ENCODE results near the gene CD209. TPM values are rescaled to one million over a fixed set of nuclear protein-coding genes. Genes with fewer than 3 reads are reported as not detected.

CD209 gene
- total RNA-seq, 1 donor from 2014 or later, result 8.8 TPM

GRCh38 chr19:7706955-7707456 lies 40.3 kb downstream of the CD209 start:
- intact Hi-C loops (cut with DNase I), result no loop called here
- no peaks in the 10 kb centered on the region for H3K36me3 ChIP-seq
- no peak overlapping the region for H3K4me3 ChIP-seq
- H3K27me3 ChIP-seq, result no peaks in the 10 kb centered on the region
- no peaks in the 10 kb centered on the region for H3K9me3 ChIP-seq
- TF ChIP-seq POLR2AphosphoS5 (IDR thresholded peaks at IDR 0.05; ENCODE audit: insufficient read depth in 1 of 2, low read depth in 1 of 2) (no peak), CTCF (IDR thresholded peaks at IDR 0.05) (no peak), POLR2A (IDR thresholded peaks at IDR 0.05) (no peak)
- no peak for DNase-seq (ENCODE audit: extremely low spot score in 2 of 2)
- H3K27ac ChIP-seq, result no peak overlapping the region
- no peaks in the 10 kb centered on the region for H3K4me1 ChIP-seq

DNA sequence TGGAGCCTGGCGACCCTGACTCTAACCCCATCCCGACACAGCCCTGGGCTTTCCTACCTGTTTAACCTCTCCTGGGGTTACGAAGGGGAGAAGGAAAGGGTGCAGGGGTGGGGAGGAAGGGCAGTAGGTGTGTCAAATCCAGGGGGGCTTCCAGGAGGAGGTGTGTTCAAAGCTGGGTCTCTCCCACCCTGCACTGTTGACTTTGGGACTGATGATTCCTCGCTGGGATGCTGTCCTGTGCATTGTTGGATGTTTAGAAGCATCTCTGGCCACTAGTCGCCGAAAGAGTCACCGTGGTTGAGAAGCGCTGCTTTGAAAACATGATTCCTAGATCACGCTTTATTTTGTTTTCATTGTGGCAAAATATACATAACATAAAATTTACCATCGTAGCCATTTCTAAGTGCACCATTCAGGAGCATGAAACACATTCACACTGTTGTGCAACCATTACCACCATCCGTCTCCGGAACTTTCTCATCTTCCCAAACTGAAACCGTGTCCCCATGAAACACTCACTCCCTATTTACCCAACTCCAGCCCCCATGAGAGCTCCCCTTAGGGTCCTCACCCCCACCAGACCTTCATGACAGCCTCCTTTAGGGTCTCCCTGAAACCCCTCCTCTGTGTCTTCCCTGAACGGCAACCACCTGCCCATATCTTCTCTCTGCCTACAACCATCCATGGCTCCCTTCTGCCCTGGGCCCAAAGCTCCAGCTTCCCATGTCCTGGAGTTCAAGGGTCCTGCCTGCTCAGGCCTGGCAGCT lies 41.0 kb downstream of the CD209 start:
- Histone ChIP-seq H3K4me1 (no peaks in the 10 kb centered on the region), H3K36me3 (no peaks in the 10 kb centered on the region), H3K4me3 (no peak overlapping the region), H3K9me3 (no peaks in the 10 kb centered on the region), H3K27ac (no peak overlapping the region), H3K27me3 (no peaks in the 10 kb centered on the region)
- DNase-seq (ENCODE audit: extremely low spot score in 2 of 2), result no peak
- TF ChIP-seq POLR2AphosphoS5 (IDR thresholded peaks at IDR 0.05; ENCODE audit: insufficient read depth in 1 of 2, low read depth in 1 of 2) (no peak), CTCF (IDR thresholded peaks at IDR 0.05) (no peak), POLR2A (IDR thresholded peaks at IDR 0.05) (no peak)
- intact Hi-C loops (cut with DNase I), result no loop called here

DNA sequence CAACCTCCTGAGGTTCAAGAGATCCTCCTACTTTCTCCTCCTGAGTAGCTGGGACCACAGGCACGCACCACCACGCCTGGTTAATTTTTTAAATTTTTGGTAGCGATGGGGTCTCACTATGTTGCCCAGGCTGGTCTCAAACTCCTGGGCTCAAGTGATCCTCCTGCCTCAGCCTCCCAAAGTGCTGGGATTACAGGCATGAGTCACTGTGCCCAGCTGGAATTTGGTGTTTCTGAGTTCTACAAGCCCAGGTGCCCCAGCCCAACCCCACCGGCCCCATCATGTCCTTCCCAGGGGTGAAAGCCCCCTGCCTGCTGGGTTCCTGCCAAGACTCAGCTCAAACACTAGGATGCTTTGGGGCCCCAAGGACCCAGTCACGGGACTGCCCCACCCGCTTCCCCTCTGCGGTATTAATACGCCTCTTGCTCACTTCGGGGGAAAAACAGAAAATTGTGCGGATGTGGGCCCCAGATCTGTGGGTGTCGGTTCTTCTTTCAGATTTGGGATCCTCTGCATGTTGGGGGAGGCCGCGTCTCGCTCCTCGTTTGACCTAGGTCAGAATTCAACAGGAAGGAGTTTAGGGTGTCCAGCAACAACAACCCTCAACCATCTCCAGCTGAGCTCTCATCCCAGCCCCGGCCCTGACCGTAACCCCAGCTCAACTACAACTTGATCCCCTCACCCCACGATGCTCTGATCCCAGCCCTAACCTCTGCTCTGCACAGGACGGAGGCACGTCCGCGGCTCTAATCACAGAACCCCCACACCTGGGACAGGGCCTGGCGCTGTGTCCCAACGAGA lies 41.7 kb downstream of the CD209 start:
- no peak overlapping the region for H3K4me3 ChIP-seq
- TF ChIP-seq POLR2AphosphoS5 (IDR thresholded peaks at IDR 0.05; ENCODE audit: insufficient read depth in 1 of 2, low read depth in 1 of 2), result no peak
- TF ChIP-seq CTCF (IDR thresholded peaks at IDR 0.05), result no peak
- no peak for TF ChIP-seq POLR2A (IDR thresholded peaks at IDR 0.05)
- H3K27ac ChIP-seq, result no peak overlapping the region
- no peaks in the 10 kb centered on the region for H3K4me1 ChIP-seq
- intact Hi-C loops (cut with DNase I), result no loop called here
- no peak for DNase-seq (ENCODE audit: extremely low spot score in 2 of 2)
- H3K27me3 ChIP-seq, result no peaks in the 10 kb centered on the region
- no peaks in the 10 kb centered on the region for H3K9me3 ChIP-seq
- no peaks in the 10 kb centered on the region for H3K36me3 ChIP-seq

GRCh38 chr19:7704280-7705060 lies 42.9 kb downstream of the CD209 start:
- H3K9me3 ChIP-seq, result no peaks in the 10 kb centered on the region
- no peaks in the 10 kb centered on the region for H3K27me3 ChIP-seq
- H3K27ac ChIP-seq, result no peak overlapping the region
- no peak overlapping the region for H3K4me3 ChIP-seq
- H3K36me3 ChIP-seq, result no peaks in the 10 kb centered on the region
- DNase-seq (ENCODE audit: extremely low spot score in 2 of 2), result no peak
- TF ChIP-seq CTCF (IDR thresholded peaks at IDR 0.05) (no peak), POLR2AphosphoS5 (IDR thresholded peaks at IDR 0.05; ENCODE audit: insufficient read depth in 1 of 2, low read depth in 1 of 2) (no peak), POLR2A (IDR thresholded peaks at IDR 0.05) (no peak)
- intact Hi-C loops (cut with DNase I), result no loop called here
- H3K4me1 ChIP-seq, result no peaks in the 10 kb centered on the region
